ENCODE data around the gene UBASH3B.

UBASH3B gene

GRCh38 chr11:122863704-122864326 lies 208.3 kb downstream of the UBASH3B start:
- no peak for FAIRE-seq

All from colon (tissue), 2 donors.